Mesenteric fat pad (tissue), 1 donor: Measurements from ENCODE around the gene OR13J1. TPM values are rescaled to one million over a fixed set of nuclear protein-coding genes. Genes with fewer than 3 reads are reported as not detected.
"Not testable (repeated sequence)": the region's sequence is repeated elsewhere in the genome, so short reads cannot be mapped to it uniquely, and the experiment has no call there.

Experiments used
- DNase-seq: peaks from one replicate; pipeline ENCODE4 v3.0.0-alpha.2; 2020; ENCODE audit warnings: low spot score
- total RNA-seq: library from RNA; stranded (reverse); fragmentation: NEBNext Ultra II Directional; extraction: Animal tissue kit (Norgen Biotek cat#: 25700); gene quantifications from one replicate; pipeline ENCODE4 v1.2.1, GENCODE V29; 2021
- donor health status: DM: yes; HTN: yes; CAD: no.

OR13J1 gene
- total RNA-seq, 1 donor from 2014 or later: not detected

GRCh38 chr9:35905051-35905781, 35.0 kb upstream of the OR13J1 start:
- DNase-seq: no peak

- no peak for DNase-seq
These were observed 34.1 kb upstream of the OR13J1 start for GRCh38 chr9:35904338-35904737.

GRCh38 chr9:35903049-35903448, 32.8 kb upstream of the OR13J1 start:
- DNase-seq: no peak

- no peak for DNase-seq
These were observed 28.8 kb upstream of the OR13J1 start for GRCh38 chr9:35899021-35899420.

- no peak for DNase-seq
These were observed 28.1 kb upstream of the OR13J1 start for GRCh38 chr9:35898337-35898736.

- not testable (repeated sequence) for DNase-seq
These were observed 27.3 kb upstream of the OR13J1 start for GRCh38 chr9:35897376-35898099.

- DNase-seq: no peak
These were observed 26.4 kb upstream of the OR13J1 start for GRCh38 chr9:35896570-35896969.

- DNase-seq: no peak
These were observed 21.9 kb upstream of the OR13J1 start for GRCh38 chr9:35892051-35892450.

GRCh38 chr9:35891646-35892045, 21.4 kb upstream of the OR13J1 start:
- DNase-seq: no peak

- not testable (repeated sequence) for DNase-seq
These were observed 14.7 kb upstream of the OR13J1 start for GRCh38 chr9:35884908-35885307.

GRCh38 chr9:35882996-35883395, 12.8 kb upstream of the OR13J1 start:
- no peak for DNase-seq

- DNase-seq: no peak
These were observed 12.2 kb upstream of the OR13J1 start for GRCh38 chr9:35882263-35882848.

GRCh38 chr9:35872505-35872904, 2.3 kb upstream of the OR13J1 start:
- DNase-seq: no peak

GRCh38 chr9:35871545-35871944, 1.3 kb upstream of the OR13J1 start:
- DNase-seq: no peak

- no peak for DNase-seq
These were observed 482 bp downstream of the OR13J1 start for GRCh38 chr9:35869621-35870216.

GRCh38 chr9:35868933-35869332, 1.3 kb downstream of the OR13J1 start:
- no peak for DNase-seq

GRCh38 chr9:35867538-35867937, 2.7 kb downstream of the OR13J1 start:
- no peak for DNase-seq

GRCh38 chr9:35864695-35865255, 5.4 kb downstream of the OR13J1 start:
- no peak for DNase-seq

GRCh38 chr9:35863583-35863982, 6.6 kb downstream of the OR13J1 start:
- DNase-seq: no peak

- DNase-seq: peak; percentile 85
These were observed 7.9 kb downstream of the OR13J1 start for GRCh38 chr9:35862328-35862727.

- DNase-seq: no peak
These were observed 8.9 kb downstream of the OR13J1 start for GRCh38 chr9:35861161-35861897.
